Measurements from ENCODE around the gene TMBIM1. TPM values are rescaled to one million over a fixed set of nuclear protein-coding genes. Genes with fewer than 3 reads are reported as not detected.

TMBIM1 gene
- 114 to 128 TPM (median 126 TPM) in 5 replicates for total RNA-seq (2022; extraction: Qiagen RNA extraction; ENCODE audit: low read depth)

GRCh38 chr2:218292048-218293014 lies at the start of gene TMBIM1:
Gene TMBIM1 (minus strand): TSS chr2:218292503. CDS start chr2:218282141, 10,362 bp downstream.

GRCh38 chr2:218269900-218270720 lies 22.2 kb downstream of the TMBIM1 start, which contains the start of the genes AAMP and PNKD:
Gene AAMP (minus strand): TSS chr2:218270137. CDS start chr2:218270086, 51 bp downstream.
Gene PNKD (plus strand): TSS chr2:218270519. CDS start chr2:218270536, 17 bp downstream.

GRCh38 chr2:218260742-218261422 lies 31.4 kb downstream of the TMBIM1 start, which contains the start of gene GPBAR1:
Gene GPBAR1 (plus strand): TSS chr2:218261015. CDS start chr2:218262725, 1,710 bp downstream.

Other genes with a start within 250 kb of the TMBIM1 start
- not detected in 5 replicates for gene RUFY4, start 223.2 kb downstream of the TMBIM1 start, total RNA-seq (2022; extraction: Qiagen RNA extraction; ENCODE audit: low read depth)
- gene CXCR2, start 166.5 kb downstream of the TMBIM1 start, total RNA-seq (2022; extraction: Qiagen RNA extraction; ENCODE audit: low read depth): not detected in 5 replicates
- gene CXCR1, start 125.5 kb downstream of the TMBIM1 start, total RNA-seq (2022; extraction: Qiagen RNA extraction; ENCODE audit: low read depth): not detected in 5 replicates
- gene ARPC2, start 75.3 kb downstream of the TMBIM1 start, total RNA-seq (2022; extraction: Qiagen RNA extraction; ENCODE audit: low read depth): 272 to 316 TPM (median 301 TPM) in 5 replicates
- gene GPBAR1, start 31.5 kb downstream of the TMBIM1 start, total RNA-seq (2022; extraction: Qiagen RNA extraction; ENCODE audit: low read depth): 0.09 to 0.21 TPM (median 0.13 TPM) in 4 of 5 replicates, not detected in the other
- gene AAMP, start 22.4 kb downstream of the TMBIM1 start, total RNA-seq (2022; extraction: Qiagen RNA extraction; ENCODE audit: low read depth): 112 to 185 TPM (median 124 TPM) in 5 replicates
- gene PNKD, start 22.0 kb downstream of the TMBIM1 start, total RNA-seq (2022; extraction: Qiagen RNA extraction; ENCODE audit: low read depth): 51.0 to 68.8 TPM (median 66.6 TPM) in 5 replicates
- 0.20 TPM in 1 of 5 replicates, not detected in the others for gene CATIP, start 64.4 kb upstream of the TMBIM1 start, total RNA-seq (2022; extraction: Qiagen RNA extraction; ENCODE audit: low read depth)
- gene SLC11A1, start 89.8 kb upstream of the TMBIM1 start, total RNA-seq (2022; extraction: Qiagen RNA extraction; ENCODE audit: low read depth): 0.16 to 0.27 TPM (median 0.21 TPM) in 5 replicates
- gene CTDSP1, start 107.4 kb upstream of the TMBIM1 start, total RNA-seq (2022; extraction: Qiagen RNA extraction; ENCODE audit: low read depth): 57.9 to 72.9 TPM (median 69.3 TPM) in 5 replicates
- 0.13 to 0.42 TPM (median 0.25 TPM) in 5 replicates for gene VIL1, start 126.6 kb upstream of the TMBIM1 start, total RNA-seq (2022; extraction: Qiagen RNA extraction; ENCODE audit: low read depth)